T-cell (primary cell): Measurements from ENCODE around the gene NACAD. TPM values are rescaled to one million over a fixed set of nuclear protein-coding genes. Genes with fewer than 3 reads are reported as not detected.
A peak's percentile ranks its signal among the peaks of the same experiment; 100 is the strongest.
"Not testable (repeated sequence)": the region's sequence is repeated elsewhere in the genome, so short reads cannot be mapped to it uniquely, and the experiment has no call there.

Experiments used
- ATAC-seq, 4 experiments: fragments of 200-7000 bp in 3 of 4; fragments of 150-1000 bp in 1 of 4; cut with Tn5 transposase; replicated peaks in 1 of 4; 1 replicate in 3 of 4; 2 replicates in 1 of 4; pipeline ENCODE4 v1.10.0; 2021; ENCODE audit warnings: moderate library complexity in 3 of 4, mild to moderate bottlenecking in 2 of 4, moderate number of reproducible peaks in 1 of 4
- CTCF ChIA-PET, 2 donors: fragments of 300-600 bp; sonication (Branson Sonifier 250); formaldehyde crosslinking; loops; one replicate each; lab custom pipeline; 2022; ENCODE audit warnings: antibody characterized with exemption in 2 of 2; lab: Charles Lee
- POLR2A ChIA-PET, 2 donors: fragments of 300-600 bp; sonication (Branson Sonifier 250); formaldehyde crosslinking; loops; one replicate each; lab custom pipeline; 2022; ENCODE audit warnings: antibody characterized with exemption in 2 of 2; lab: Charles Lee
- DNase-seq, 35 experiments: peaks; one replicate each; pipeline versions ENCODE4 v3.0.0 to v3.0.0-alpha.2; 2013 to 2023
- H3K27ac ChIP-seq: one replicate; pipeline ENCODE4 v1.5.1; 2013; ENCODE audit warnings: low read length
- H3K27me3 ChIP-seq, 2 experiments: replicated peaks in 1 of 2; 1 replicate in 1 of 2; 2 replicates in 1 of 2; pipeline versions ENCODE4 v1.6.1 to v1.7.0; 2013; ENCODE audit warnings: low read length in 1 of 2, mixed read lengths in 1 of 2; ENCODE audit not compliant: control insufficient read depth in 2 of 2, insufficient read depth in 2 of 2; ENCODE audit errors: extremely low read depth in 1 of 2
- H3K36me3 ChIP-seq, 2 donors: 1 replicate in 1 of 2; 2 replicates in 1 of 2; pipeline versions ENCODE4 v1.6.1 to v1.7.0; 2013; ENCODE audit warnings: low read length in 1 of 2; ENCODE audit not compliant: control insufficient read depth in 2 of 2, insufficient read depth in 1 of 2; ENCODE audit errors: extremely low read depth in 1 of 2
- H3K4me1 ChIP-seq, 2 experiments: 1 replicate in 1 of 2; 2 replicates in 1 of 2; pipeline versions ENCODE4 v1.6.1 to v1.7.0; 2013; ENCODE audit warnings: low read length in 2 of 2, mixed read lengths in 1 of 2; ENCODE audit not compliant: insufficient read depth in 2 of 2, control insufficient read depth in 1 of 2; ENCODE audit errors: extremely low read depth in 1 of 2
- H3K4me3 ChIP-seq, 2 donors: 1 replicate in 1 of 2; 2 replicates in 1 of 2; pipeline versions ENCODE4 v1.5.1 to v1.7.0; 2013; ENCODE audit warnings: mild to moderate bottlenecking in 2 of 2, low read length in 1 of 2, moderate library complexity in 1 of 2; ENCODE audit not compliant: control insufficient read depth in 1 of 2; ENCODE audit errors: extremely low read depth in 1 of 2
- H3K9me3 ChIP-seq: 2 replicates; pipeline ENCODE4 v1.7.0; 2013
- H3K27ac Mint-ChIP-seq, 2 donors: one replicate each; pipeline ENCODE4 v1.8.0; 2020 to 2021; ENCODE audit warnings: mild to moderate bottlenecking in 2 of 2, mixed read lengths in 2 of 2
- H3K27me3 Mint-ChIP-seq, 2 donors: one replicate each; pipeline ENCODE4 v1.8.0; 2021 to 2022; ENCODE audit warnings: mixed read lengths in 2 of 2
- H3K36me3 Mint-ChIP-seq: one replicate; pipeline ENCODE4 v1.8.0; 2021; ENCODE audit warnings: mixed read lengths
- H3K4me1 Mint-ChIP-seq, 3 donors: one replicate each; pipeline ENCODE4 v1.8.0; 2020 to 2022; ENCODE audit warnings: mixed read lengths in 3 of 3, mild to moderate bottlenecking in 1 of 3
- H3K4me3 Mint-ChIP-seq, 3 donors: one replicate each; pipeline ENCODE4 v1.8.0; 2020 to 2022; ENCODE audit warnings: mild to moderate bottlenecking in 3 of 3, mixed read lengths in 3 of 3, moderate library complexity in 3 of 3
- H3K9me3 Mint-ChIP-seq, 3 donors: one replicate each; pipeline ENCODE4 v1.8.0; 2020 to 2022; ENCODE audit warnings: mixed read lengths in 3 of 3
- WGBS: methylation state at CpG from one replicate; pipeline ENCODE4 v1.1.5; 2013; ENCODE audit warnings: missing lambda C conversion rate; ENCODE audit not compliant: insufficient coverage; 5-methylcytosine and 5-hydroxymethylcytosine counted together
- total RNA-seq, 35 experiments: library from RNA in 6 of 35; stranded (reverse) in 6 of 35; fragments of 120-200 nt in 1 of 35; gene quantifications; one replicate each; pipeline versions ENCODE4 v1.2.1 to v1.2.4 and lab custom pipeline; 2013 to 2026

The NACAD gene
- total RNA-seq, 5 donors from 2014 or later (not counting 1 experiment from before 2014, with no cell fraction given) = 0.10 to 1.6 (median 0.20) TPM

- DNase-seq (peak in 4 of 35 experiments; percentile 10 to 32 (median 22)), ATAC-seq (peak; percentile 43 to 73 (median 56))
- H3K27ac Mint-ChIP-seq = peak overlapping the region; percentile 73 to 89
- no peaks in the 10 kb centered on the region for H3K27me3 ChIP-seq
- peak overlapping the region; percentile 0 to 62 for H3K4me3 ChIP-seq
- ChIA-PET CTCF (interaction anchor here (0.6 to 2.1 kb wide), 6 partner anchors 12 to 101 kb away, joined by 3 to 14 read pairs (median 6); no protein-coding TSS in a partner anchor), POLR2A (interaction anchor here in 1 of 2 donors (0.8 kb wide), 1 partner anchor 34 kb away, joined by 3 read pairs; no protein-coding TSS in a partner anchor)
- WGBS = 7% methylated on average over 5 of the region's 6 CpGs
- H3K36me3 Mint-ChIP-seq = peaks cover 44% of the 10 kb centered on the region
- H3K9me3 Mint-ChIP-seq = no peaks in the 10 kb centered on the region
- no peaks in the 10 kb centered on the region for H3K9me3 ChIP-seq
- H3K4me1 ChIP-seq = peaks cover 43 to 78% of the 10 kb centered on the region in 2 experiments
- H3K36me3 ChIP-seq = peaks cover 13 to 49% of the 10 kb centered on the region in 2 donors
- H3K4me1 Mint-ChIP-seq = peaks cover 81 to 85% (median 84%) of the 10 kb centered on the region in 3 donors
- H3K27me3 Mint-ChIP-seq = no peaks in the 10 kb centered on the region
- peak overlapping the region; percentile 33 for H3K27ac ChIP-seq
- peak overlapping the region; percentile 69 to 91 (median 78) for H3K4me3 Mint-ChIP-seq
Observed at GRCh38 chr7:45035893-45036292, 52.9 kb downstream of the NACAD start.

- peak overlapping the region; percentile 46 for H3K27ac ChIP-seq
- no peak overlapping the region for H3K4me3 ChIP-seq
- POLR2A ChIA-PET = interaction anchor here (1.0 to 1.3 kb wide), 2 partner anchors 61 kb away, joined by 3 to 4 read pairs; no protein-coding TSS in a partner anchor
- Mint-ChIP-seq H3K27me3 (no peaks in the 10 kb centered on the region), H3K4me1 (peaks cover 81 to 84% (median 83%) of the 10 kb centered on the region in 3 donors), H3K4me3 (peak overlapping the region; percentile 69 to 91 (median 78)), H3K36me3 (peaks cover 39% of the 10 kb centered on the region), H3K27ac (peak overlapping the region; percentile 73 to 80), H3K9me3 (no peaks in the 10 kb centered on the region)
- ATAC-seq (no peak), DNase-seq (no peak)
- peaks cover 45 to 83% of the 10 kb centered on the region in 2 experiments for H3K4me1 ChIP-seq
- peaks cover 13 to 44% of the 10 kb centered on the region in 2 donors for H3K36me3 ChIP-seq
- WGBS = 92% methylated on average over 3 of the region's 5 CpGs
- no peaks in the 10 kb centered on the region for H3K27me3 ChIP-seq
- CTCF ChIA-PET = interaction anchor here (1.0 to 2.1 kb wide), 5 partner anchors 34 to 102 kb away, joined by 3 to 14 read pairs (median 6); no protein-coding TSS in a partner anchor
- no peaks in the 10 kb centered on the region for H3K9me3 ChIP-seq
Observed at GRCh38 chr7:45035371-45035770, 53.4 kb downstream of the NACAD start.

GRCh38 chr7:45034710-45035109 is 54.1 kb downstream of the NACAD start:
- Mint-ChIP-seq H3K27ac (peak overlapping the region; percentile 46 to 48), H3K4me1 (peaks cover 85 to 88% (median 87%) of the 10 kb centered on the region in 3 donors), H3K36me3 (peaks cover 42% of the 10 kb centered on the region), H3K4me3 (peak overlapping the region in 1 of 3 donors; percentile 91)
- Histone ChIP-seq H3K36me3 (peaks cover 13 to 45% of the 10 kb centered on the region in 2 donors), H3K4me1 (peaks cover 50 to 90% of the 10 kb centered on the region in 2 experiments)
- H3K27me3 ChIP-seq, H3K27me3 Mint-ChIP-seq, ATAC-seq, DNase-seq, H3K4me3 ChIP-seq, H3K9me3 Mint-ChIP-seq, H3K9me3 ChIP-seq, H3K27ac ChIP-seq: not testable (repeated sequence)
- ChIA-PET CTCF (interaction anchor here (0.7 to 2.1 kb wide), 3 partner anchors 42 to 243 kb away, joined by 4 to 14 read pairs (median 4); no protein-coding TSS in a partner anchor), POLR2A (interaction anchor here (0.7 to 1.3 kb wide), 3 partner anchors 13 to 61 kb away, joined by 3 to 7 read pairs (median 4); no protein-coding TSS in a partner anchor)
- WGBS = 100% methylated on average over 2 of the region's 5 CpGs

- DNase-seq (no peak), ATAC-seq (no peak)
- H3K4me3 ChIP-seq = no peak overlapping the region
- no peak overlapping the region for H3K27ac ChIP-seq
- peaks cover 13 to 37% of the 10 kb centered on the region in 2 donors for H3K36me3 ChIP-seq
- Mint-ChIP-seq H3K27ac (peak overlapping the region; percentile 89 to 90), H3K9me3 (no peaks in the 10 kb centered on the region), H3K36me3 (peaks cover 42% of the 10 kb centered on the region), H3K4me3 (peak overlapping the region; percentile 64 to 91 (median 74)), H3K4me1 (peaks cover 88 to 92% (median 88%) of the 10 kb centered on the region in 3 donors), H3K27me3 (no peaks in the 10 kb centered on the region)
- 89% methylated on average over 2 of the region's 4 CpGs for WGBS
- H3K9me3 ChIP-seq = no peaks in the 10 kb centered on the region
- H3K4me1 ChIP-seq = peaks cover 55 to 91% of the 10 kb centered on the region in 2 experiments
- POLR2A ChIA-PET = interaction anchor here (0.6 to 1.3 kb wide), 2 partner anchors 24 to 59 kb away, joined by 3 to 5 read pairs; no protein-coding TSS in a partner anchor
- H3K27me3 ChIP-seq = no peaks in the 10 kb centered on the region
- CTCF ChIA-PET = interaction anchor here in 1 of 2 donors (0.7 to 1.6 kb wide), 4 partner anchors 12 to 470 kb away, joined by 3 to 8 read pairs (median 4); no protein-coding TSS in a partner anchor
Observed at GRCh38 chr7:45033931-45034290, 54.9 kb downstream of the NACAD start.

GRCh38 chr7:45033261-45033930 is 55.4 kb downstream of the NACAD start:
- no CpG with 5 or more reads among the region's 1 CpG for WGBS
- no peaks in the 10 kb centered on the region for H3K27me3 ChIP-seq
- H3K36me3 ChIP-seq = peaks cover 10 to 32% of the 10 kb centered on the region in 2 donors
- Mint-ChIP-seq H3K4me3 (peak overlapping the region; percentile 64 to 91 (median 74)), H3K9me3 (no peaks in the 10 kb centered on the region), H3K4me1 (peaks cover 83 to 92% (median 85%) of the 10 kb centered on the region in 3 donors), H3K27ac (peak overlapping the region; percentile 89 to 90), H3K27me3 (no peaks in the 10 kb centered on the region), H3K36me3 (peaks cover 42% of the 10 kb centered on the region)
- H3K4me3 ChIP-seq = peak overlapping the region in 1 of 2 donors; percentile 5
- ChIA-PET POLR2A (interaction anchor here in 1 of 2 donors (0.6 kb wide), 2 partner anchors 25 to 60 kb away, joined by 5 to 7 read pairs; no protein-coding TSS in a partner anchor), CTCF (interaction anchor here (0.6 to 1.6 kb wide), 7 partner anchors 13 to 469 kb away, joined by 3 to 8 read pairs (median 6); no protein-coding TSS in a partner anchor)
- ATAC-seq (peak in 2 of 4 experiments; percentile 27 to 41), DNase-seq (peak in 1 of 35 experiments; percentile 29)
- H3K27ac ChIP-seq = peak overlapping the region; percentile 11
- H3K4me1 ChIP-seq = peaks cover 55 to 93% of the 10 kb centered on the region in 2 experiments
- no peaks in the 10 kb centered on the region for H3K9me3 ChIP-seq

GRCh38 chr7:45032421-45032820 is 56.3 kb downstream of the NACAD start:
- no peak for ATAC-seq
- 94% methylated on average over 2 of the region's 4 CpGs for WGBS
- peak overlapping the region; percentile 11 for H3K27ac ChIP-seq
- H3K4me1 ChIP-seq = peaks cover 52 to 85% of the 10 kb centered on the region in 2 experiments
- ChIA-PET POLR2A (interaction anchor here in 1 of 2 donors (1.0 kb wide), 1 partner anchor 36 kb away, joined by 3 read pairs; no protein-coding TSS in a partner anchor), CTCF (interaction anchor here in 1 of 2 donors (1.1 kb wide), 1 partner anchor 58 kb away, joined by 6 read pairs; no protein-coding TSS in a partner anchor)
- H3K9me3 ChIP-seq = no peaks in the 10 kb centered on the region
- no peaks in the 10 kb centered on the region for H3K27me3 ChIP-seq
- peaks cover 37% of the 10 kb centered on the region for H3K36me3 Mint-ChIP-seq
- H3K27me3 Mint-ChIP-seq = no peaks in the 10 kb centered on the region
- no peaks in the 10 kb centered on the region for H3K9me3 Mint-ChIP-seq
- H3K4me1 Mint-ChIP-seq = peaks cover 73 to 88% (median 77%) of the 10 kb centered on the region in 3 donors
- peak overlapping the region; percentile 89 to 90 for H3K27ac Mint-ChIP-seq
- peak overlapping the region; percentile 12 to 49 for H3K4me3 ChIP-seq
- peak overlapping the region; percentile 69 to 91 (median 74) for H3K4me3 Mint-ChIP-seq
- peaks cover 2 to 23% of the 10 kb centered on the region in 2 donors for H3K36me3 ChIP-seq
- no peak for DNase-seq
